A549 treated with RU486 at 1 μM for 4 hours (cell line): ENCODE data around the gene PRAMEF4. TPM values are rescaled to one million over a fixed set of nuclear protein-coding genes. Genes with fewer than 3 reads are reported as not detected.

ENCODE experiments used
- total RNA-seq: library from RNA; stranded (reverse); fragments of 200-300 nt; extraction: Qiagen RNA extraction; gene quantifications from 5 replicates; pipeline ENCODE4 v1.2.3, GENCODE V29; 2022; ENCODE audit warnings: low read depth

Gene PRAMEF4
- not detected in 5 replicates for total RNA-seq

GRCh38 chr1:12886101-12886500 is at the start of gene PRAMEF4:
Gene PRAMEF4, minus strand, starts transcription at chr1:12886201. Its CDS starts 2,807 bp downstream, at chr1:12883394.

GRCh38 chr1:12916310-12916709 is 30.3 kb upstream of the PRAMEF4 start, which contains the start of gene PRAMEF7:
Gene PRAMEF7, plus strand, starts transcription at chr1:12916610. Its CDS starts 1,083 bp downstream, at chr1:12917693.

GRCh38 chr1:12898170-12898569 is 12.2 kb upstream of the PRAMEF4 start, which contains the start of gene PRAMEF10:
Gene PRAMEF10, minus strand, starts transcription at chr1:12898270. Its CDS starts 2,423 bp downstream, at chr1:12895847.

GRCh38 chr1:12856786-12857185 is 29.2 kb downstream of the PRAMEF4 start, which contains the start of gene PRAMEF2:
Gene PRAMEF2, plus strand, starts transcription at chr1:12857086. Its CDS starts 1,924 bp downstream, at chr1:12859010.

GRCh38 chr1:12848620-12849019 is 37.4 kb downstream of the PRAMEF4 start, which contains the start of gene HNRNPCL1:
Gene HNRNPCL1, minus strand, starts transcription at chr1:12848720. Its CDS starts 431 bp downstream, at chr1:12848289.

GRCh38 chr1:12831310-12831709 is 54.7 kb downstream of the PRAMEF4 start, which contains the start of gene PRAMEF11:
Gene PRAMEF11, minus strand, starts transcription at chr1:12831410. Its CDS starts 2,621 bp downstream, at chr1:12828789.

Other genes with a start within 250 kb of the PRAMEF4 start
- gene AADACL4, start 242.1 kb downstream of the PRAMEF4 start, total RNA-seq, result not detected in 5 replicates
- gene AADACL3, start 170.1 kb downstream of the PRAMEF4 start, total RNA-seq, result not detected in 5 replicates
- not detected in 5 replicates for gene CFAP107, start 140.0 kb downstream of the PRAMEF4 start, total RNA-seq
- not detected in 5 replicates for gene PRAMEF12, start 112.5 kb downstream of the PRAMEF4 start, total RNA-seq
- gene PRAMEF1, start 94.8 kb downstream of the PRAMEF4 start, total RNA-seq, result not detected in 5 replicates
- not detected in 5 replicates for gene PRAMEF11, start 54.8 kb downstream of the PRAMEF4 start, total RNA-seq
- gene HNRNPCL1, start 37.5 kb downstream of the PRAMEF4 start, total RNA-seq, result not detected in 5 replicates
- gene PRAMEF2, start 29.1 kb downstream of the PRAMEF4 start, total RNA-seq, result not detected in 5 replicates
- gene PRAMEF10, start 12.1 kb upstream of the PRAMEF4 start, total RNA-seq, result not detected in 5 replicates
- gene PRAMEF7, start 30.4 kb upstream of the PRAMEF4 start, total RNA-seq, result not detected in 5 replicates
- gene PRAMEF6, start 61.4 kb upstream of the PRAMEF4 start, total RNA-seq, result not detected in 5 replicates
- not detected in 5 replicates for gene PRAMEF27, start 170.4 kb upstream of the PRAMEF4 start, total RNA-seq
- gene HNRNPCL3, start 174.6 kb upstream of the PRAMEF4 start, total RNA-seq, result not detected in 5 replicates
- gene PRAMEF25, start 184.6 kb upstream of the PRAMEF4 start, total RNA-seq, result not detected in 5 replicates
- not detected in 5 replicates for gene HNRNPCL2, start 230.7 kb upstream of the PRAMEF4 start, total RNA-seq